MCF 10A (cell line): ENCODE results near the gene ST3GAL4. TPM values are rescaled to one million over a fixed set of nuclear protein-coding genes. Genes with fewer than 3 reads are reported as not detected.

Source experiments
- BruUV-seq: library from RNA; stranded (reverse); fragments of 400-500 nt; replicated peaks from 2 replicates; lab custom pipeline; 2021; lab: Mats Ljungman, UMichigan
- CTCF ChIA-PET: fragments of 300-600 bp; sonication (Branson Sonifier 250); formaldehyde crosslinking; extraction: SDS; loops from one replicate; lab custom pipeline; 2021; ENCODE audit warnings: antibody characterized with exemption, inconsistent platforms; lab: Yijun Ruan, JAX
- POLR2A ChIA-PET: fragments of 300-600, 350-650 bp; sonication (Branson Sonifier 250); formaldehyde crosslinking; extraction: SDS; loops from one replicate; lab custom pipeline; 2020; ENCODE audit warnings: antibody characterized with exemption, inconsistent platforms; lab: Yijun Ruan, JAX
- DNase-seq: peaks from one replicate; pipeline ENCODE4 v3.0.0-alpha.2; 2018; ENCODE audit not compliant: unreplicated experiment
- H3K27ac Mint-ChIP-seq: one replicate; pipeline ENCODE4 v1.8.0; 2022; ENCODE audit warnings: mild to moderate bottlenecking, low read depth, mixed read lengths; ENCODE audit not compliant: unreplicated experiment
- H3K27me3 Mint-ChIP-seq: one replicate; pipeline ENCODE4 v1.8.0; 2022; ENCODE audit warnings: mixed read lengths; ENCODE audit not compliant: insufficient read depth, unreplicated experiment
- H3K36me3 Mint-ChIP-seq: one replicate; pipeline ENCODE4 v1.8.0; 2022; ENCODE audit warnings: mild to moderate bottlenecking, moderate library complexity, mixed read lengths; ENCODE audit not compliant: insufficient read depth, unreplicated experiment
- H3K4me1 Mint-ChIP-seq: one replicate; pipeline ENCODE4 v1.8.0; 2022; ENCODE audit warnings: mixed read lengths; ENCODE audit not compliant: insufficient read depth, unreplicated experiment
- H3K4me3 Mint-ChIP-seq: one replicate; pipeline ENCODE4 v1.8.0; 2022; ENCODE audit warnings: mild to moderate bottlenecking, moderate library complexity, mixed read lengths; ENCODE audit not compliant: unreplicated experiment
- H3K9me3 Mint-ChIP-seq: one replicate; pipeline ENCODE4 v1.8.0; 2022; ENCODE audit warnings: mixed read lengths; ENCODE audit not compliant: unreplicated experiment
- intact Hi-C: fragments of 100-400 bp; cut with micrococcal nuclease; formaldehyde crosslinking; loops from 2 replicates; pipeline ENCODE4 v1.14.1; 2022
- total RNA-seq: library from RNA; stranded (reverse); gene quantifications from 2 replicates; pipeline ENCODE4 v1.2.3, GENCODE V29; 2022
- TF ChIP-seq, protein P1 (sequence below): fragments of 200-600 bp; IDR thresholded peaks from one replicate; pipeline ENCODE4 v1.8.0; 2022; ENCODE audit warnings: antibody characterized with exemption, mild to moderate bottlenecking; ENCODE audit not compliant: unreplicated experiment

Gene ST3GAL4
- total RNA-seq, 1 experiment from 2014 or later: 15.3 TPM

DNA sequence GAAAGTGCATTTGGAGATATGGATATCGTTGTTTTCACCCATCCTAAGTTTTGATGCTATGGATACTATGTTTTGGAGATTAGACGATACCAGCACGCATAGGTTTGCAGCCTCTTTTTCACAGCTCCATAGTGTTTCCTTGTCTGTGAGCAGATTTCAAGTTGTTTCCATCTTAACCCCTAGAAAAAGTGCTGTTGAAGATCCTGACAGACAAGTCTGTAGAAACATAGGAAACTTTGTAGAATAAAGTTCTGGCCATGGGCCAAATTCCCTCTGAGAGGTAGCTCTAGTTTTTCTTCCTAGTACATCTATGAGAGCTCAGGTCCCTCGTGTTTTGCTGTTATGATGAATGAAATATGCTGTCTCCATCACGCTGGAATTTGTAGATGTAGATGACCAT is 32.4 kb downstream of the ST3GAL4 start:
- intact Hi-C loops: no loop called here
- Mint-ChIP-seq H3K36me3 (no peaks in the 10 kb centered on the region), H3K9me3 (no peaks in the 10 kb centered on the region), H3K4me1 (peaks cover 42% of the 10 kb centered on the region), H3K4me3 (no peak overlapping the region), H3K27me3 (no peaks in the 10 kb centered on the region), H3K27ac (no peak overlapping the region)
- POLR2A ChIA-PET: interaction anchor here (0.6 to 0.8 kb wide), 2 partner anchors 17 to 32 kb away, joined by 3 read pairs; partner anchors contain the start of gene ST3GAL4
- BruUV-seq: no TSS peak
- TF ChIP-seq, protein P1, sequence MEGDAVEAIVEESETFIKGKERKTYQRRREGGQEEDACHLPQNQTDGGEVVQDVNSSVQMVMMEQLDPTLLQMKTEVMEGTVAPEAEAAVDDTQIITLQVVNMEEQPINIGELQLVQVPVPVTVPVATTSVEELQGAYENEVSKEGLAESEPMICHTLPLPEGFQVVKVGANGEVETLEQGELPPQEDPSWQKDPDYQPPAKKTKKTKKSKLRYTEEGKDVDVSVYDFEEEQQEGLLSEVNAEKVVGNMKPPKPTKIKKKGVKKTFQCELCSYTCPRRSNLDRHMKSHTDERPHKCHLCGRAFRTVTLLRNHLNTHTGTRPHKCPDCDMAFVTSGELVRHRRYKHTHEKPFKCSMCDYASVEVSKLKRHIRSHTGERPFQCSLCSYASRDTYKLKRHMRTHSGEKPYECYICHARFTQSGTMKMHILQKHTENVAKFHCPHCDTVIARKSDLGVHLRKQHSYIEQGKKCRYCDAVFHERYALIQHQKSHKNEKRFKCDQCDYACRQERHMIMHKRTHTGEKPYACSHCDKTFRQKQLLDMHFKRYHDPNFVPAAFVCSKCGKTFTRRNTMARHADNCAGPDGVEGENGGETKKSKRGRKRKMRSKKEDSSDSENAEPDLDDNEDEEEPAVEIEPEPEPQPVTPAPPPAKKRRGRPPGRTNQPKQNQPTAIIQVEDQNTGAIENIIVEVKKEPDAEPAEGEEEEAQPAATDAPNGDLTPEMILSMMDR: no peak
- DNase-seq: no peak
- CTCF ChIA-PET: interaction anchor here (1.8 kb wide), 1 partner anchor 77 kb away, joined by 12 read pairs; no protein-coding TSS in a partner anchor

- H3K36me3 Mint-ChIP-seq: no peaks in the 10 kb centered on the region
- no peak overlapping the region for H3K27ac Mint-ChIP-seq
- no peaks in the 10 kb centered on the region for H3K9me3 Mint-ChIP-seq
- H3K4me3 Mint-ChIP-seq: no peak overlapping the region
- POLR2A ChIA-PET: no interaction called here
- intact Hi-C loops: no loop called here
- peaks cover 47% of the 10 kb centered on the region for H3K4me1 Mint-ChIP-seq
- H3K27me3 Mint-ChIP-seq: no peaks in the 10 kb centered on the region
- CTCF ChIA-PET: interaction anchor here (0.6 to 1.0 kb wide), 2 partner anchors 9 to 36 kb away, joined by 3 to 4 read pairs; no protein-coding TSS in a partner anchor
- no TSS peak for BruUV-seq
- DNase-seq: no peak
- TF ChIP-seq, protein P1: no peak
These were observed 34.9 kb downstream of the ST3GAL4 start for GRCh38 chr11:126390272-126390867.

DNA sequence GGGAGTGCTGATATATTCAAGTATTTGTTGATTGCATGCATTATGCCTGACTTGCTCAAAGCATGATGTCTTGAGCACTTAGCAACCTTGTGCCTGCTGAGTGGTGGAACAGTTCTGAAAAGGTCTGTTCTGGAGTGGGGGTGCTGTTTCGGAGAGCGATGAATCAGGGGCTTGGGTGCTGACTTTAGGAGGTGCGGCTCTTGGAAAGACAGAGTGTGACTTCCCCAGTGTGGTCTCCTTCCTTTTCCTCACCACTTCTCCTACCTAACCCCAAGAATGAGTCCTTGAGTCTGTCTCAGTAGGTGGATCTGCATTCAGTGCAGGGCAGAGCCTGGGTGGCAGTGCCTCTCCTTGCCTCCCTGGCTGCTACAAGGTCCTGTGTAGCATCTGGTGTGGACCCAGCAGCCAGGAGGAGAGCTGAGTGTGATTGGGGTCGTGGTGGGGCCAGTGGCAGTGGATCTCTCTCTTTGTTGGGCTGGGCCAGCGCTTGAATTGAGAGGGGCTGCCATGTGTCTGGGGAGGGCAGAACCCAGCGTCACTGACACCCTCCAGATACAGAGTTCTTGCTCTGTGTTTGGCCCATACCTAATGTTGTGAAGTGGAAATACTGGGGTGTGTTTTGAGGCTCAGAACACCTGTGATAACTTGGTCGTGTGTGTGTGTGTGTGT is 35.9 kb downstream of the ST3GAL4 start:
- no peaks in the 10 kb centered on the region for H3K27me3 Mint-ChIP-seq
- ChIA-PET POLR2A (interaction anchor here (1.0 kb wide), 1 partner anchor 10 kb away, joined by 3 read pairs; no protein-coding TSS in a partner anchor), CTCF (interaction anchor here (1.0 kb wide), 1 partner anchor 10 kb away, joined by 4 read pairs; no protein-coding TSS in a partner anchor)
- no peak overlapping the region for H3K4me3 Mint-ChIP-seq
- H3K27ac Mint-ChIP-seq: no peak overlapping the region
- no peaks in the 10 kb centered on the region for H3K36me3 Mint-ChIP-seq
- BruUV-seq: no TSS peak
- DNase-seq: no peak
- TF ChIP-seq, protein P1: no peak
- no peaks in the 10 kb centered on the region for H3K9me3 Mint-ChIP-seq
- H3K4me1 Mint-ChIP-seq: peaks cover 36% of the 10 kb centered on the region
- intact Hi-C loops: no loop called here

DNA sequence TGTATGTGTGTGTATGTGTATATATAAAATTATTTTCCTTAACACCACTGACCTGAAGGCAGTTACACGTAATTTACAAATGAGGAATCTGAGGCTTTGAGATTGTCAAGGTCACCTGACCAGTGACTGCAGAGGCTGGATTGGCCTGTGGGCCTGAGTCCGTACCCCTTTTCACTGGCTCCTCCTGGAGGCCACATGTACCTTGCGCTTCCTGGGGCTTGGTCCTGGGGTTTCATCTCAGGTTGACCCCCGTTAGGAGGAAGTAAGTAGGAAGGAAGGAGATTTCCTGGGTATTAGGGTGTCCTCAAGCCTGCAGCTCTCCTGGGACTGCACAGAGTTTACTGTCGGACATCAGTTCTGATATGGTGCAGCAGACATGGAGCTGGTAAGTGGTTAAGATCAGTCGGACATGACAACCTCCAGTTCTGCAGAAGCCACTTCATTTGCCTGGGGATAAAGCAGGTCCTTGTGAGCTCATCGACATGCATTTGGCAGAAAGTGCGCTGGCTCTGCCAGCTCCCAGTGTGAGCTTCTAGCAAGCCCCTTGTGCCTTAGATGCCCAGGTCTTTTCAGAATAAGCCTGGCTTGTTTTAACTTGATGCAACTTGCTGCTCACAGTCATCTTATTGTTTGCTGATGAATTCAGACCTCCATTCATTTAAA is 36.6 kb downstream of the ST3GAL4 start:
- H3K27ac Mint-ChIP-seq: peak overlapping the region; percentile 83
- intact Hi-C loops: no loop called here
- no peak overlapping the region for H3K4me3 Mint-ChIP-seq
- no peaks in the 10 kb centered on the region for H3K9me3 Mint-ChIP-seq
- no peaks in the 10 kb centered on the region for H3K27me3 Mint-ChIP-seq
- POLR2A ChIA-PET: interaction anchor here (1.0 kb wide), 1 partner anchor 9 kb away, joined by 3 read pairs; no protein-coding TSS in a partner anchor
- peaks cover 30% of the 10 kb centered on the region for H3K4me1 Mint-ChIP-seq
- CTCF ChIA-PET: interaction anchor here (0.6 to 1.4 kb wide), 4 partner anchors 50 to 1561 kb away, joined by 3 to 4 read pairs (median 3); no protein-coding TSS in a partner anchor
- H3K36me3 Mint-ChIP-seq: no peaks in the 10 kb centered on the region
- no TSS peak for BruUV-seq
- TF ChIP-seq, protein P1: no peak
- peak; percentile 35 for DNase-seq
